DMS114 treated with DMSO at 0.1 percent for 48 hours (cell line): ENCODE data around the gene ENO3.
"Not testable (repeated sequence)": the region's sequence is repeated elsewhere in the genome, so short reads cannot be mapped to it uniquely, and the experiment has no call there.

Experiments
- DNase-seq: peaks from one replicate; lab custom pipeline; 2025; ENCODE audit not compliant: unreplicated experiment; lab: John Stamatoyannopoulos, UW

ENO3 gene

GRCh38 chr17:4950746-4951204 is at the start of gene ENO3:
TSS of gene ENO3 (plus strand) at chr17:4951119. CDS start at chr17:4951830, 711 bp downstream.
- no peak for DNase-seq

DNA sequence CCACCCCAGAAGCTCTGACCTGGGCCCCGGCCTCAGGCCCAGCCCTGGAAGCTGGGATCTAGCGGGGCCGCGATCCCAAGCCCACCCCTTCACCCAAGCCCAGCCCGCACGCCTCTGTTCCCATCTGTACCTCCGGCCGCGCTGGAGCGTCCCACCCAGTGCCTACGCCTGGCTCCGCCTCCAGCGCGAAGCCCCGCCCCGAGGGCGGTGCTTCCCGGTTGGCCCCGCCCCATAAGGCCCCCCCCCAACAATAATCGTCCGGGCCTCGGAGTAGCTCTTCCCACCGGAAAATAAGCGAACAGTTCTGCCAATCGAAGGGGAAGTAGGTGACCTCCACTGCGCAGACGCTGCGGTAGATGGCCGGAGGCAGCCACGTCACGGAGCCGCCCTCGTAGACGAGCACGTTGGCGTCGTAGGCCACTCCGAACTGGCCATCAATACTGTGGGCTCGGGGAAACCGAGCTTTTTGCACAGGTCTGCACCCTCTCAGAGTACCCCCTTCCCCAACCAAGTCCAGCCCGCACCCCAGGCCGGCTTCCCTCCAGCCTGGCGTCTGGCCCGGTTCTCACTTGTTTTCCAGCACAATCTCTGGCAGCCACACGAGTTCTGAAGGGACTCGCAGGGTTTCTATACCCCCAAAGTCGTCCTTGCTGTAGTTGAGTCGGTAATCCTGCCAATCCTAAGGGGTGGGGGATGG is 49.1 kb upstream of the ENO3 start:
- DNase-seq, result no peak

- DNase-seq, result no peak
These were observed 48.4 kb upstream of the ENO3 start for GRCh38 chr17:4902540-4902939.

GRCh38 chr17:4903051-4903818 is 47.7 kb upstream of the ENO3 start, which contains the start of gene CHRNE:
TSS of gene CHRNE (minus strand) at chr17:4903098. CDS start at chr17:4903063, 35 bp downstream.
- peak; percentile 62 for DNase-seq

DNA sequence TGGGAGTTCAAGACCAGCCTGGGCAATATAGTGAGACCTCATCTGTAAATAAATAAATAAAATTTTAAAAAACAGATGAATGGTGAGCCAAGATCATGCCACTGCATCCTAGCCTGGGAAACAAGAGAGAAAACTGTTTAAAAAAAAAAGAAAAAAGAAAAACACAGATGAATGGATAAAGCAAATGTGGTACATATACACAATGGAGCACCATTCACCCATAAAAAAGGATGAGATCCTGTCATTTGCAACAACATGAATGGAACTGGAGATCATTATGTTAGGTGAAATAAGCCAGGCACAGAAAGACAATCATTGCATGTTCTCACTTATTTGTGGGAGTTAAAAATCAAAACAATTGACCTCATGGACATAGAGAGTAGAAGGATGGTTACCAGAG is 44.3 kb upstream of the ENO3 start:
- not testable (repeated sequence) for DNase-seq

- no peak for DNase-seq
These were observed 42.6 kb upstream of the ENO3 start for GRCh38 chr17:4908301-4908700.

- peak; percentile 41 for DNase-seq
These were observed 42.0 kb upstream of the ENO3 start for GRCh38 chr17:4908711-4909496.

- no peak for DNase-seq
These were observed 36.9 kb upstream of the ENO3 start for GRCh38 chr17:4913994-4914393.

GRCh38 chr17:4914551-4914950 is 36.4 kb upstream of the ENO3 start:
- not testable (repeated sequence) for DNase-seq

DNA sequence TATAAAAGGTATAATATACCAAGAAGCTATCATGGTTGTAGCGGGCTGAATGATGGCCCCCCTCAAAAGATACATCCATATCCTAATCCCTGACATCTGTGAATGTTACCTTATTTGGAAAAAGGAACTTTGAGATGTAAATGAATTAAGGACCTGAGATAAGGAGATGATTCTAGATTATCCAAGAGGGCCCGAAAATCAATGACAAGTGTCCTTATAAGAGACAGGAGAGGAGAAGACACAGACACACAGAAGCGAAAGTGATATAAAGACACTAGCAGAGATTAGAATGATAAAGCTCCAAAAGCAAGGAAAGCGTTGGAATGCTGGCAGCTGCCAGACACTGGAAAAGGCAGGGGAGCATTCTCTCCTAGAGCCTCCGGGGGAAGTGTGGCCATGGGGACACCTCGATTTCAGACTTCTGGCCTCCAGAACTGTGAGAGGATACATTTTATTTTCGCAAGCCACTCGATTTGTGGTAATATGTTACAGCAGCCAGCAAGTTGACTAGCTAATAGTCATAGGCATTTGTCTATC is 31.3 kb upstream of the ENO3 start:
- DNase-seq, result no peak

GRCh38 chr17:4920351-4921048 is 30.4 kb upstream of the ENO3 start:
- no peak for DNase-seq

DNA sequence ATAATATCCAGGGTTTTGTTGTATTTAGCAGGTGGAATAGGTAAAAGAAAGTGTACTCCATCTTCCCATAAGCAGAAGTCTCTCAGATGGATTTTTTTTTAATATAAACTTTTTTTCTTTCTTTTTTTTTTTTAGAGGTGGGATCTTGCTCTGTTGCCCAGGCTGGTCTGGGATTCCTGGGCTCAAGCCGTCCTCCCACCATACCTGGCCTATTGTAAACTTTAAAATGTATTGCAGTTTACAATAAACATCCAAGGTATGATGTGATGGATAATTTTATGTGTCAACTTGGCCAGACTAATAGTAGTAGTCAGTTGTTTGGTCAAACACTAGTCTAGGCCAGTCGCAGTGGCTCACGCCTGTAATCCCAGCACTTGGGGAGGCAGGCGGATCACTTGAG is 29.6 kb upstream of the ENO3 start:
- DNase-seq, result no peak

DNA sequence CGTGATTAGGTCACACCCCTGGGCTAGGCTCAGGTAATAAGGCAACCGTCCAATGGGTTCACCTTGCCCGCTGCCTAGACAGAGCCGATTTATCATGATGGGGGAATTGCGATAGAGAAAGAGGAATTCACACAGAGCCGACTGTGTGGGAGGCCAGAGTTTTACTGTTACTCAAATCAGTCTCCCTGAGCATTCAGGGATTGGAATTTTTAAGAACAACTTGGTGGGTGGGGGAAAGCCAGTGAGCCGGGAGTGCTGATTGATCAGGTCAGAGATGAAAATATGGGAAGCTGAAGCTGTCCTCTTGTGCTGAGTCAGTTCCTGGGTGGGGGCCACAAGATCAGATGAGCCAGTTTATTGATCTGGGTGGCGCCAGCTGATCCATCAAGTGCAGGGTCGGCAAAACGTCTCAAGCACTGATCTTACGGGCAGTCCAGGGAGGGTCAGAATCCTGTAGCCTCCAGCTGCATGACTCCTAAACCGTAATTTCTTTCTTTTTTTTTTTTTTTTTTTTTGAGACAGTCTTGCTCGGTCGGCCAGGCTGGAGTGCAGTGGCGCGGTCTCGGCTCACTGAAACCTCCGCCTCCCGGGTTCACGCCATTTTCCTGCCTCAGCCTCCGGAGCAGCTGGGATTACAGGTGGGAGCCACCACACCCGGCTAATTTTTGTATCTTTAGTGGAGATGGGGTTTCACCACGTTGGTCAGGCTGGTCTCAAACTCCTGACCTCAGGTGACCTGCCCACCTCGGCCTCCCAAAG is 24.2 kb upstream of the ENO3 start:
- not testable (repeated sequence) for DNase-seq

DNA sequence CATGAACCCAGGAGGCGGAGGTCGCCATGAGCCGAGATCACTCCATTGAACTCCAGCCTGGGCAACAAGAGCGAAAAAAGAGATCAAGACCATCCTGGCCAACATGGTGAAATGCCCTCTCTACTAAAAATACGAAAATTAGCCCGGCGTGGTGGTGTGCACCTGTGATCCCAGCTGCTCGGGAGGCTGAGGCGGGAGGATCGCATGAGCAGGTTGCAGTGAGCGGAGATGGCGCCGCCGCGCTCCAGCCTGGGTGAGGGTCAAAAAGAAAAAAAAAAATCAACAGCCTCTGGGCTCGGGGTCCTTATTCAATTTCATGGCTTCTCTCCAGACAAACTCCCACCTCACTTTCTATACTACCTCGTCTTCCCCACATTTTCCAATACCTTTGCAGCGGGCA is 22.0 kb upstream of the ENO3 start:
- no peak for DNase-seq

DNA sequence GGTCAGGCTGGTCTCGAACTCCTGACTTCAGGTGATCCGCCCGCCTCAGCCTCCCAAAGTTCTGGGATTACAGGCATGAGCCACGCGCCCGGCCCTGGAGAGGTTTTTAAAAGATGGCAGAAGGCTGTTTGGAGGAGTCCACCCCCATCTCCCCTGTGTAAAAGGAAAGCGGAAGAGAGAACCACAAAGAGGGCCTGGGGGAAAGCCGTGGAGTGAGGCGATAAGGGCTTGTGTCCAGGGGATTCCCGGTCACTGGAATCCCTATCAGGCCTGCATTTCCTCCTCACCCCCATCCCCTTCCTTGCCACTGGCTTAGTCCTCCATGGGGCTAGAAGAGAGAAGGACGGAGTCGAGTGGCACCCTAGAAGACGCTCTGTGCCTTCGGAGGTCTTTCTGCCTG is 19.0 kb upstream of the ENO3 start, which contains the start of gene GP1BA:
Gene GP1BA, plus strand, starts transcription at position 315 of the 400 bp plus-strand sequence. CDS start 328 bp downstream, outside the sequence.
- no peak for DNase-seq

- DNase-seq, result no peak
These were observed 18.2 kb upstream of the ENO3 start for GRCh38 chr17:4932756-4933155.

DNA sequence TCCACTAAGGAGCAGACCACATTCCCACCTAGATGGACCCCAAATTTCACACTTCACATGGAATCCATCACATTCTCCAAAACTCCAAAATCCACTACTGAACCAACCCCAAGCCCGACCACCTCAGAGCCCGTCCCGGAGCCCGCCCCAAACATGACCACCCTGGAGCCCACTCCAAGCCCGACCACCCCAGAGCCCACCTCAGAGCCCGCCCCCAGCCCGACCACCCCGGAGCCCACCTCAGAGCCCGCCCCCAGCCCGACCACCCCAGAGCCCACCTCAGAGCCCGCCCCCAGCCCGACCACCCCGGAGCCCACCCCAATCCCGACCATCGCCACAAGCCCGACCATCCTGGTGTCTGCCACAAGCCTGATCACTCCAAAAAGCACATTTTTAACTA is 17.3 kb upstream of the ENO3 start:
- no peak for DNase-seq

GRCh38 chr17:4934173-4934979 is 16.5 kb upstream of the ENO3 start:
- no peak for DNase-seq

GRCh38 chr17:4935650-4936049 is 15.3 kb upstream of the ENO3 start:
- no peak for DNase-seq
